ENCODE measurements around the gene IRF9. TPM values are rescaled to one million over a fixed set of nuclear protein-coding genes. Genes with fewer than 3 reads are reported as not detected.

Gene IRF9
- total and polyA plus RNA-seq, 2 of the 13 experiments (the other 11 are each of a cell fraction or from before 2014, with no cell fraction given): 14.9 to 49.7 TPM

GRCh38 chr14:24135834-24136683 is 25.0 kb upstream of the IRF9 start, which contains the start of gene PSME1 (continued):
- peak; percentile 50 for TF ChIP-seq PRDM15 (CRISPR knock-in tag; IDR thresholded peaks at IDR 0.05)
- peak; percentile 100 for TF ChIP-seq IRF1 (CRISPR knock-in tag; IDR thresholded peaks at IDR 0.05; ENCODE audit: low read depth)
- no peak for TF ChIP-seq GFI1 (CRISPR knock-in tag; IDR thresholded peaks at IDR 0.05; ENCODE audit: borderline replicate concordance)
- no peak for TF ChIP-seq USF2 (IDR thresholded peaks at IDR 0.05; ENCODE audit: low read depth, low read length)
- TF ChIP-seq USF2 (CRISPR knock-in tag; IDR thresholded peaks at IDR 0.05; ENCODE audit: borderline replicate concordance): no peak
- no peak for TF ChIP-seq ZEB1 (IDR thresholded peaks at IDR 0.05; ENCODE audit: insufficient replicate concordance, low read depth)
- no peak for TF ChIP-seq PREB (CRISPR knock-in tag; IDR thresholded peaks at IDR 0.05)
- no peak for TF ChIP-seq ARNT (IDR thresholded peaks at IDR 0.05)
- TF ChIP-seq ZNF619 (CRISPR knock-in tag; IDR thresholded peaks at IDR 0.05): peak; percentile 61
- no peak for TF ChIP-seq MTF2 (CRISPR knock-in tag; IDR thresholded peaks at IDR 0.05; ENCODE audit: borderline replicate concordance)
- TF ChIP-seq REXO4 (CRISPR knock-in tag; IDR thresholded peaks at IDR 0.05; ENCODE audit: borderline replicate concordance): no peak
- peak; percentile 40; the same call in 1 of the 2 replicates for TF ChIP-seq GMEB2 (CRISPR knock-in tag; IDR thresholded peaks at IDR 0.05; ENCODE audit: low read depth)
- TF ChIP-seq KLF12 (CRISPR knock-in tag; IDR thresholded peaks at IDR 0.05; ENCODE audit: borderline replicate concordance): peak; percentile 80
- no peak; the same call in 1 of the 2 replicates for TF ChIP-seq AFF4 (CRISPR knock-in tag; IDR thresholded peaks at IDR 0.05)

All from HepG2 (cell line).